Skeletal muscle cell (primary cell): ENCODE results near the gene RYR2.

Source experiments
- DNase-seq: peaks from one replicate; pipeline ENCODE4 v3.0.0-alpha.2; 2010; ENCODE audit warnings: low read depth
- H3K4me3 ChIP-seq: 2 replicates; pipeline ENCODE4 v1.5.1; 2011; ENCODE audit warnings: low read depth, mild to moderate bottlenecking, control low read depth, low read length, moderate library complexity

RYR2 gene

GRCh38 chr1:237041795-237042525, at the start of gene RYR2:
TSS of gene RYR2 (plus strand) at chr1:237042184. CDS start at chr1:237042522, 338 bp downstream.
- no peak for DNase-seq
- H3K4me3 ChIP-seq: no peak within 1 kb of the TSS

GRCh38 chr1:236992449-236992848, 49.5 kb upstream of the RYR2 start:
- DNase-seq: no peak
- H3K4me3 ChIP-seq: no peak overlapping the region

GRCh38 chr1:236994450-236994849, 47.5 kb upstream of the RYR2 start:
- H3K4me3 ChIP-seq: no peak overlapping the region
- no peak for DNase-seq

GRCh38 chr1:236997361-236997760, 44.6 kb upstream of the RYR2 start:
- DNase-seq: no peak

GRCh38 chr1:236997882-236998281, 44.1 kb upstream of the RYR2 start:
- no peak for DNase-seq
- no peak overlapping the region for H3K4me3 ChIP-seq

More at GRCh38 chr1:236997361-236997760, 44.6 kb upstream of the RYR2 start:
- H3K4me3 ChIP-seq: no peak overlapping the region

GRCh38 chr1:236998546-236998945, 43.4 kb upstream of the RYR2 start:
- no peak overlapping the region for H3K4me3 ChIP-seq
- no peak for DNase-seq

GRCh38 chr1:237000191-237000590, 41.8 kb upstream of the RYR2 start:
- no peak overlapping the region for H3K4me3 ChIP-seq
- DNase-seq: no peak

GRCh38 chr1:237003516-237003915, 38.5 kb upstream of the RYR2 start:
- no peak for DNase-seq
- H3K4me3 ChIP-seq: no peak overlapping the region

GRCh38 chr1:237004116-237004515, 37.9 kb upstream of the RYR2 start, which contains the start of gene MT1HL1:
TSS of gene MT1HL1 (minus strand) at chr1:237004441. CDS start at chr1:237004372, 69 bp downstream.
- no peak for DNase-seq
- H3K4me3 ChIP-seq: no peak within 1 kb of the TSS

GRCh38 chr1:237005674-237006073, 36.3 kb upstream of the RYR2 start:
- no peak for DNase-seq
- no peak overlapping the region for H3K4me3 ChIP-seq

GRCh38 chr1:237007147-237007881, 34.7 kb upstream of the RYR2 start:
- H3K4me3 ChIP-seq: no peak overlapping the region
- no peak for DNase-seq

- H3K4me3 ChIP-seq: no peak overlapping the region
Measured at GRCh38 chr1:237009611-237010010, 32.4 kb upstream of the RYR2 start.

GRCh38 chr1:237011432-237011831, 30.6 kb upstream of the RYR2 start:
- DNase-seq: no peak
- H3K4me3 ChIP-seq: no peak overlapping the region

More at GRCh38 chr1:237009611-237010010, 32.4 kb upstream of the RYR2 start:
- DNase-seq: no peak

GRCh38 chr1:237012361-237012760, 29.6 kb upstream of the RYR2 start:
- H3K4me3 ChIP-seq: no peak overlapping the region
- DNase-seq: no peak

- no peak for DNase-seq
- H3K4me3 ChIP-seq: no peak overlapping the region
Measured at GRCh38 chr1:237012788-237013383, 29.1 kb upstream of the RYR2 start.

GRCh38 chr1:237013608-237014007, 28.4 kb upstream of the RYR2 start:
- no peak for DNase-seq
- no peak overlapping the region for H3K4me3 ChIP-seq

GRCh38 chr1:237016626-237017025, 25.4 kb upstream of the RYR2 start:
- H3K4me3 ChIP-seq: no peak overlapping the region
- DNase-seq: no peak

GRCh38 chr1:237018896-237019295, 23.1 kb upstream of the RYR2 start:
- DNase-seq: no peak
- H3K4me3 ChIP-seq: no peak overlapping the region

GRCh38 chr1:237025358-237026074, 16.5 kb upstream of the RYR2 start:
- no peak for DNase-seq
- H3K4me3 ChIP-seq: no peak overlapping the region

- no peak overlapping the region for H3K4me3 ChIP-seq
- DNase-seq: no peak
Measured at GRCh38 chr1:237029240-237029639, 12.7 kb upstream of the RYR2 start.
